Activated naive CD8-positive, alpha-beta T cell treated with anti-CD3 and anti-CD28 coated beads, Interleukin-2, amount 50 U/mL, for 16 hours (primary cell): Measurements from ENCODE around the gene ADCY4.
"Not testable (repeated sequence)": the region's sequence is repeated elsewhere in the genome, so short reads cannot be mapped to it uniquely, and the experiment has no call there.

Experiments used
- DNase-seq: peaks from one replicate; pipeline ENCODE4 v3.0.0-alpha.2; 2020; ENCODE audit warnings: low read depth, low spot score

Gene ADCY4

GRCh38 chr14:24338843-24339242, 4.0 kb upstream of the ADCY4 start:
- DNase-seq, result no peak

GRCh38 chr14:24337824-24338175, 2.9 kb upstream of the ADCY4 start:
- no peak for DNase-seq

- no peak for DNase-seq
These were observed 2.4 kb upstream of the ADCY4 start for GRCh38 chr14:24337144-24337823.

GRCh38 chr14:24335461-24336171, 745 bp upstream of the ADCY4 start:
- no peak for DNase-seq

GRCh38 chr14:24332268-24332993, 2.4 kb downstream of the ADCY4 start:
- DNase-seq, result peak; percentile 65

- no peak for DNase-seq
These were observed 3.1 kb downstream of the ADCY4 start for GRCh38 chr14:24331731-24332267.

GRCh38 chr14:24330973-24331674, 3.7 kb downstream of the ADCY4 start:
- no peak for DNase-seq

GRCh38 chr14:24329736-24330135, 5.1 kb downstream of the ADCY4 start:
- DNase-seq, result no peak

GRCh38 chr14:24329073-24329663, 5.7 kb downstream of the ADCY4 start:
- DNase-seq, result no peak

GRCh38 chr14:24327914-24328313, 7.0 kb downstream of the ADCY4 start:
- not testable (repeated sequence) for DNase-seq

GRCh38 chr14:24327303-24327702, 7.6 kb downstream of the ADCY4 start:
- no peak for DNase-seq

GRCh38 chr14:24325963-24326362, 8.9 kb downstream of the ADCY4 start:
- DNase-seq, result no peak

GRCh38 chr14:24325041-24325530, 9.8 kb downstream of the ADCY4 start:
- DNase-seq, result no peak

- no peak for DNase-seq
These were observed 10.8 kb downstream of the ADCY4 start for GRCh38 chr14:24324024-24324423.

GRCh38 chr14:24323341-24323740, 11.5 kb downstream of the ADCY4 start:
- DNase-seq, result no peak

GRCh38 chr14:24322672-24323071, 12.2 kb downstream of the ADCY4 start:
- DNase-seq, result no peak

- no peak for DNase-seq
These were observed 13.5 kb downstream of the ADCY4 start for GRCh38 chr14:24321212-24321975.

GRCh38 chr14:24317141-24317928, 17.5 kb downstream of the ADCY4 start:
- no peak for DNase-seq

GRCh38 chr14:24316597-24316950, 18.3 kb downstream of the ADCY4 start:
- DNase-seq, result no peak
